Measurements from ENCODE around the gene DIABLO.
A peak's percentile ranks its signal among the peaks of the same experiment; 100 is the strongest.
"Not testable (repeated sequence)": the region's sequence is repeated elsewhere in the genome, so short reads cannot be mapped to it uniquely, and the experiment has no call there.

The DIABLO gene

DNA sequence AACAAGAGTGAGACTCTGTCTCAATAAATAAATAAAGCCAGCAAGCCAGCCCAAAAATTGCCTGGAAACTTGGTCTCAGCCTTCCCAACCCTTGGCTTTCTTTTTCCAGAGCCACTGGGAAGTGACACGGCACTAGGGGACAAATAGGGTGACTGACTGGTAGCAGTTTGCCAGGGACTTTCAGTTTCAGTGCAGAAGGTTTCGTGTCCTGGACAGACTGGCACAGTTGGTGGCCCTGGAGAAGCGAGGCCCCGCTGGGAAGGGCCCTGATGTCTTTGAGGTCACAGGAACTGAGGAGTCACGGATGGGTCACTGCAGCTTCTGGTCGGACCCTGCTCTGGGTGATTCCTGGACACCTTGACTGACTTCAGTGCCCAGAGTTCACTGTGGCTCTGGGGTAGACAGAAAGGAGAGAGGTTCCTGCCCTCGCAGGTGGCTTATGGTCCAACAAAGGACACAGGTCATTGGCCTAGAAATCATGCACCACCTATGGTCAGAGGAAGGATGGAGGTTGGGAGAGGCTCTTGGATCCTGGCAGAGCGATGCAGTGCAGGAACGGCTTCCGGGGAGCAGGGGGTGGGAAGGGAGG is 40.3 kb downstream of the DIABLO start:
- no peak overlapping the region for H3K4me3 ChIP-seq (ENCODE audit: low read depth, low read length)
- no peak for DNase-seq (ENCODE audit: low read depth)
- TF ChIP-seq, protein P1, sequence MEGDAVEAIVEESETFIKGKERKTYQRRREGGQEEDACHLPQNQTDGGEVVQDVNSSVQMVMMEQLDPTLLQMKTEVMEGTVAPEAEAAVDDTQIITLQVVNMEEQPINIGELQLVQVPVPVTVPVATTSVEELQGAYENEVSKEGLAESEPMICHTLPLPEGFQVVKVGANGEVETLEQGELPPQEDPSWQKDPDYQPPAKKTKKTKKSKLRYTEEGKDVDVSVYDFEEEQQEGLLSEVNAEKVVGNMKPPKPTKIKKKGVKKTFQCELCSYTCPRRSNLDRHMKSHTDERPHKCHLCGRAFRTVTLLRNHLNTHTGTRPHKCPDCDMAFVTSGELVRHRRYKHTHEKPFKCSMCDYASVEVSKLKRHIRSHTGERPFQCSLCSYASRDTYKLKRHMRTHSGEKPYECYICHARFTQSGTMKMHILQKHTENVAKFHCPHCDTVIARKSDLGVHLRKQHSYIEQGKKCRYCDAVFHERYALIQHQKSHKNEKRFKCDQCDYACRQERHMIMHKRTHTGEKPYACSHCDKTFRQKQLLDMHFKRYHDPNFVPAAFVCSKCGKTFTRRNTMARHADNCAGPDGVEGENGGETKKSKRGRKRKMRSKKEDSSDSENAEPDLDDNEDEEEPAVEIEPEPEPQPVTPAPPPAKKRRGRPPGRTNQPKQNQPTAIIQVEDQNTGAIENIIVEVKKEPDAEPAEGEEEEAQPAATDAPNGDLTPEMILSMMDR (IDR thresholded peaks at IDR 0.05; ENCODE audit: insufficient read depth, low read depth, low read length, missing control alignments), result no peak

DNA sequence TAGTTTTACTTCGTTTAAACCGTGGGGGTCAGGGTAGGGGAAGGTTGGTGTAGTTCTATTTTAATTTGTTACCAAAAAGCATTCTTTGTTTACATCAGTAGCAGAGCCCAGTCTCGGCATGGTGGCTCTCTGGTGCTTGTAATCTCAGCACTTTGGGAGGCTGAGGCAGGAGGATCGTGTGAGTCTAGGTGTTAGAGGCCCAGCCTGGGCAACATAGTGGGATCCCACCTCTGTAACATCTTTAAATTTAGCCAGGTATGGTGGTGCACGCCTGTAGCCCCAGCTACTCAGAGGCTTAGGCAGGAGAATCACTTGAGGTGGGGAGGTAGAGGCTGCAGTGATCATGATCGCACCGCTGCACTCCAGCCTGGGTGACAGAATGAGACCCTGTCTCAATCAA is 40.8 kb downstream of the DIABLO start:
- TF ChIP-seq, protein P1 (IDR thresholded peaks at IDR 0.05; ENCODE audit: insufficient read depth, low read depth, low read length, missing control alignments), result no peak
- H3K4me3 ChIP-seq (ENCODE audit: low read depth, low read length), result no peak overlapping the region
- no peak for DNase-seq (ENCODE audit: low read depth)

DNA sequence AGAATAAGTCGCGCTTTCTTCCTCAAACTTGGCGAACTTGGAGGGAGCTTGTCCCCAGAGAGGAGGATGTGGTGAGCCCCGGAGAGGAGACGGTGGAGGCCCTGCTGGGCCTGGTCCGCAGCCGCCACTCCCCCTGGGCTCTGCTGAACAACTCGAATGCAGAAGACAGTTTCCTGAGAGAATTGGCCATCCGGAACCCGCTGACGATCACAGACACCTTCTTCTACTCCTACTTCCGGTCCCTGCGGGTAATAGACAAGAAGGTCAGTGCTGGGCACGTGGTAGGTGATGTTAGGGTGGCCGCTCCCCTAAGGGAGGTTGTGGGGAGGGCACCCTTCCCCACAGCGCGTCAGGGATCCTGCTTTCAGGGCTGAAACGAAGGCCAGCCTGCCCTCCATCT is 41.3 kb downstream of the DIABLO start:
- DNase-seq (ENCODE audit: low read depth), result peak; percentile 36

DNA sequence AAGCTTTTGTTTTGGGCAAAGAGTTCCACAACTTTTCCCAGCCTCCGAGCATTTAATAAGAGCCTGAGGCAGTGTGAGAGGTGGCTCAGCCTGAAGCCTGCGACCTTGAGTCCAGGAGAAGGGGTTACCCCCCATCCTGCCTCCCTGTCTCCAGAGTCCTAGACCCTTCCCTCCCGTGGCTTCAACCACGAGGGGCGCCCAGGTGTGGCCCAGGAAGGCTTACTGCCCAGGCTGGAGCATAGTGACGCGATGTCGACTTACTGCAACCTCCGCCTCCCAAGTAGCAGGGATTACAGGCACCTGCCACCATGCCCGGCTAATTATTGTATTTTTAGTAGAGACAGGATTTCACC is 42.3 kb downstream of the DIABLO start:
- no peak for DNase-seq (ENCODE audit: low read depth)
- H3K4me3 ChIP-seq (ENCODE audit: low read depth, low read length), result no peak overlapping the region
- TF ChIP-seq, protein P1 (IDR thresholded peaks at IDR 0.05; ENCODE audit: insufficient read depth, low read depth, low read length, missing control alignments), result no peak

More for the DNA sequence above, 41.3 kb downstream of the DIABLO start:
- H3K4me3 ChIP-seq (ENCODE audit: low read depth, low read length), result no peak overlapping the region
- TF ChIP-seq, protein P1 (IDR thresholded peaks at IDR 0.05; ENCODE audit: insufficient read depth, low read depth, low read length, missing control alignments), result no peak

DNA sequence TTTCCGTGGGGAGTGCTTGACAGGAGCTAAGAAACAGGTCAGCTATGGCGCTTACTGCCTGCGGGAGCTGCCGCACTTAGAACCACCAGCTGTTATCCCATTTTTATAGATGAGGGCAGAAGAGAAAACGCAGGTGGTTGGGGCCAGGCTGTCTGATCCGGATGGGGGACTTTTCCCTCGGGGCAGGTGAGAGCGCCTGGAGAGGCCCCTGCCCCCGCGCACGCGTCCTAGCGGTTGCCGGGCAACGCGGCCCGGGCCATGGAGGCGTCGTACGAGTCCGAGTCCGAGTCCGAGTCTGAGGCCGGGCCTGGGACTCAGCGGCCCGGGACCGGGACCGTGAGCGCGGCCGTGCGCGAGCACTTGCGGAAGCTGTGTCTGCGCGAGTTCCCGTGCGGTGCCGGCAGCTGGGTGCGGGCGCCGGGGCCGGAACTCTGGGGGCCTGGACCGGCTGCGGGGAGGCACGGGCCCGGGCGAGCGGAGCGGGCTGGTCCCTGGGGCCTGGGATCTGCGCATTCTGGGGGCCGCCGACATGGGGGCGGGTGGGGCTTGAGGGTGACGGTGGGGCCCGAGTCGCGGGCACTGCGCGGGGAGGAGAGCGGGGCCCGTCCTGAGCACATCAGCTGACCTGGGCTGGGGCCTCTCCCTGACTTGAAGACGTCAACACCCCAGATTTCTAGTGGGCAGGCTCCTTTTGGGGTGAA is 42.8 kb downstream of the DIABLO start, which contains the start of gene LRRC43:
Gene LRRC43 (plus strand): TSS at position 237 of the 701 bp plus-strand sequence. CDS start 22 bp downstream, at position 259.
- TF ChIP-seq, protein P1 (IDR thresholded peaks at IDR 0.05; ENCODE audit: insufficient read depth, low read depth, low read length, missing control alignments), result no peak
- no peak for DNase-seq (ENCODE audit: low read depth)
- H3K4me3 ChIP-seq (ENCODE audit: low read depth, low read length), result no peak within 1 kb of the TSS

DNA sequence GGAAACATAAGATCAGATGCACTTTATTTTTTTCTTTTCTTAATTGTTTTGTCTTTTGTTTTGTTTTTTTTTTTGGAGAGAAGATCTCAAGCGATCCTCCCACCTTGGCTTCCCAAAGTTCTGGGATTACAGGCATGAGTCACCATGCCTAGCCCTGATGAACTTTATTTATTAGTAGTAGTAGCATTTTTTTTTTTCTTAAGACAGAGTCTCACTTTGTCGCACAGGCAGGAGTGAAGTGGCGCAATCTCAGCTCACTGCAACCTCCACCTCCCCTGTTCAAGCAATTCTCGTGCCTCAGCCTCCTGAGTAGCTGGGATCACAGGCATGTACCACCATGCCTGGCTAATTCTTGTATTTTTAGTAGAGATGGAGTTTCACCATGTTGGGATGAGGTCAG is 49.4 kb downstream of the DIABLO start:
- not testable (repeated sequence) for DNase-seq (ENCODE audit: low read depth); H3K4me3 ChIP-seq (ENCODE audit: low read depth, low read length)

DNA sequence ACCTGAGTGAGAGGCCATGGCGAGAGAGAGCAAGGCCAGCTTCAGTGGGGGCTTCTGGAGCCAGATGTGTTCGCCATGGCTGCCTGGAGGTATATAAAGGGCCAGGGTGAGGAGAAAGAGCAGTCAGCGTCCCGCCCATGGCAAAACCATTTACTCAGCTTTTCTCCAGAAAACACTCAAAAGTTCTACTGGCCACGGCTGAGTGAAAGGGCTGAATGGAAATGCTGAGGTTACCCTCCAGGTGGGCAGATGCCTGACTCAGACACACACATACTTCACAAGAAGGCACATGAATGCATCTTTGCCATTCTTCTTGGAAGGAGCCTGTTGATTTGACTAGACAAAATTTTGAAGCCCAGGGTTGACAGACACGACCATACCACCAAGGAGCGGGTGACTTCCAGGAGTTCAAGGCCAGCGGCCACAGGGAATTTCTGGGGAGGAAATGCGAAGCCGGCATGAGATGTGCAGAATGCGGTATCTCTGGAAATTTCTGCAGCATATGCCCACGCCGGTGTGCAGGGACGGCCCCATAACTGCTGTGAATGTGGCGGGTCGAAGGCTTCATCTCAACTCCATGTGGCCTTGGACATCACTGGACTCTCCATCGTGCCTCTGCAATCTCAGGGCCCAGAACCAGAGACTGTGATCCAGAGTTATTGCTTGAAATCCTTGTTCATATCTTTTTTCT is 51.6 kb downstream of the DIABLO start, which contains the start of gene IL31:
Gene IL31 (minus strand): TSS at position 67 of the 691 bp plus-strand sequence. CDS start 49 bp downstream, at position 18.
- H3K4me3 ChIP-seq (ENCODE audit: low read depth, low read length), result no peak within 1 kb of the TSS
- TF ChIP-seq, protein P1 (IDR thresholded peaks at IDR 0.05; ENCODE audit: insufficient read depth, low read depth, low read length, missing control alignments), result no peak
- DNase-seq (ENCODE audit: low read depth), result no peak

Data from GM12865 (cell line).